WTC11 (cell line): ENCODE data around the gene RNF151. TPM values are rescaled to one million over a fixed set of nuclear protein-coding genes. Genes with fewer than 3 reads are reported as not detected.

Source experiments
- ATAC-seq: fragments of 200-7000 bp; cut with Tn5 transposase; 2 replicates; pipeline ENCODE4 v1.10.0; 2021; ENCODE audit warnings: mild to moderate bottlenecking, moderate library complexity
- CTCF ChIA-PET: fragments of 300-600 bp; sonication (Branson Sonifier 250); formaldehyde crosslinking; loops from one replicate; lab custom pipeline; 2021; ENCODE audit warnings: antibody characterized with exemption; lab: Charles Lee
- POLR2A ChIA-PET: fragments of 350-600 bp; sonication (Branson Sonifier 250); formaldehyde crosslinking; loops from one replicate; lab custom pipeline; 2021; ENCODE audit warnings: antibody characterized with exemption; lab: Charles Lee
- DNase-seq: peaks from one replicate; pipeline ENCODE4 v3.0.0; 2021; ENCODE audit warnings: low spot score
- H3K27ac Mint-ChIP-seq: 2 replicates; pipeline ENCODE4 v1.8.0; 2021; ENCODE audit warnings: mixed read lengths
- H3K27me3 Mint-ChIP-seq: 2 replicates; pipeline ENCODE4 v1.8.0; 2021; ENCODE audit warnings: low read depth, mild to moderate bottlenecking, moderate library complexity, mixed read lengths
- H3K36me3 Mint-ChIP-seq: 2 replicates; pipeline ENCODE4 v1.8.0; 2021; ENCODE audit warnings: mixed read lengths
- H3K4me1 Mint-ChIP-seq: 2 replicates; pipeline ENCODE4 v1.8.0; 2022; ENCODE audit warnings: mixed read lengths
- H3K4me3 Mint-ChIP-seq: 2 replicates; pipeline ENCODE4 v1.8.0; 2021; ENCODE audit warnings: mild to moderate bottlenecking, moderate library complexity, mixed read lengths
- H3K9me3 Mint-ChIP-seq: 2 replicates; pipeline ENCODE4 v1.8.0; 2021; ENCODE audit warnings: mixed read lengths
- AR ChIP-seq: fragments of 250-450 bp; sonication (Bioruptor Pico); IDR thresholded peaks from 2 replicates; pipeline ENCODE4 v1.9.0; 2021; ENCODE audit warnings: mild to moderate bottlenecking
- ATF3 ChIP-seq: sonication (generic); formaldehyde crosslinking; conservative IDR thresholded peaks from 2 replicates; pipeline ENCODE4 v1.8.1; 2022; ENCODE audit warnings: mild to moderate bottlenecking, missing genetic modification reagents
- CREM ChIP-seq: sonication (generic); formaldehyde crosslinking; IDR thresholded peaks from 2 replicates; pipeline ENCODE4 v1.8.1; 2022; ENCODE audit warnings: mild to moderate bottlenecking, missing genetic modification reagents, moderate library complexity
- E2F1 ChIP-seq: sonication (generic); formaldehyde crosslinking; IDR thresholded peaks from 2 replicates; pipeline ENCODE4 v1.8.0; 2022; ENCODE audit warnings: mild to moderate bottlenecking, missing genetic modification reagents
- ELF4 ChIP-seq: sonication (generic); formaldehyde crosslinking; IDR thresholded peaks from 2 replicates; pipeline ENCODE4 v1.8.1; 2022; ENCODE audit warnings: low read depth, mild to moderate bottlenecking, moderate library complexity, missing genetic modification reagents
- EMX1 ChIP-seq: fragments of 250-450 bp; sonication (Bioruptor Pico); IDR thresholded peaks from 2 replicates; pipeline ENCODE4 v1.8.0; 2021; ENCODE audit warnings: mild to moderate bottlenecking
- ESRRA ChIP-seq: sonication (generic); formaldehyde crosslinking; IDR thresholded peaks from 2 replicates; pipeline ENCODE4 v1.8.1; 2022; ENCODE audit warnings: mild to moderate bottlenecking, missing genetic modification reagents, borderline replicate concordance
- FOXP1 ChIP-seq: sonication (generic); formaldehyde crosslinking; IDR thresholded peaks from 2 replicates; pipeline ENCODE4 v1.8.0; 2022; ENCODE audit warnings: missing genetic modification reagents, mild to moderate bottlenecking, moderate library complexity, borderline replicate concordance
- GABPB1 ChIP-seq: sonication (generic); formaldehyde crosslinking; IDR thresholded peaks from 2 replicates; pipeline ENCODE4 v1.8.1; 2023; ENCODE audit warnings: mild to moderate bottlenecking, missing genetic modification reagents
- GRHL2 ChIP-seq: fragments of 250-450 bp; sonication (Bioruptor Pico); IDR thresholded peaks from 2 replicates; pipeline ENCODE4 v1.8.0; 2022; ENCODE audit warnings: mild to moderate bottlenecking, moderate library complexity; ENCODE audit not compliant: insufficient replicate concordance, severe bottlenecking
- HMGA2 ChIP-seq: fragments of 250-450 bp; sonication (Bioruptor Pico); IDR thresholded peaks from 2 replicates; pipeline ENCODE4 v1.4.0; 2021; ENCODE audit warnings: mild to moderate bottlenecking, moderate library complexity
- JUN ChIP-seq: sonication (generic); formaldehyde crosslinking; IDR thresholded peaks from 2 replicates; pipeline ENCODE4 v1.8.0; 2023; ENCODE audit warnings: mild to moderate bottlenecking, missing genetic modification reagents
- KAT7 ChIP-seq: sonication (generic); formaldehyde crosslinking; IDR thresholded peaks from 2 replicates; pipeline ENCODE4 v1.8.1; 2023; ENCODE audit warnings: missing genetic modification reagents, mild to moderate bottlenecking, borderline replicate concordance
- MAX ChIP-seq: sonication (generic); formaldehyde crosslinking; IDR thresholded peaks from 2 replicates; pipeline ENCODE4 v1.8.0; 2022; ENCODE audit warnings: mild to moderate bottlenecking, missing genetic modification reagents
- MXD4 ChIP-seq: fragments of 250-450 bp; sonication (Bioruptor Pico); IDR thresholded peaks from 2 replicates; pipeline ENCODE4 v1.8.0; 2021; ENCODE audit warnings: mild to moderate bottlenecking, moderate library complexity, borderline replicate concordance
- NR1H2 ChIP-seq: sonication (generic); formaldehyde crosslinking; IDR thresholded peaks from 2 replicates; pipeline ENCODE4 v1.9.0; 2021; ENCODE audit warnings: mild to moderate bottlenecking, moderate library complexity, missing genetic modification reagents
- NR2C2 ChIP-seq: sonication (generic); formaldehyde crosslinking; IDR thresholded peaks from 2 replicates; pipeline ENCODE4 v1.8.0; 2022; ENCODE audit warnings: mild to moderate bottlenecking, missing genetic modification reagents
- OVOL2 ChIP-seq: fragments of 250-450 bp; sonication (Bioruptor Pico); IDR thresholded peaks from 2 replicates; pipeline ENCODE4 v1.9.0; 2021; ENCODE audit warnings: mild to moderate bottlenecking, borderline replicate concordance
- PRRX2 ChIP-seq: fragments of 250-450 bp; sonication (Bioruptor Pico); IDR thresholded peaks from 2 replicates; pipeline ENCODE4 v1.8.0; 2021; ENCODE audit warnings: mild to moderate bottlenecking
- RORB ChIP-seq: fragments of 250-450 bp; sonication (Bioruptor Pico); IDR thresholded peaks from 2 replicates; pipeline ENCODE4 v1.9.0; 2021; ENCODE audit warnings: mild to moderate bottlenecking
- SP1 ChIP-seq: sonication (generic); formaldehyde crosslinking; conservative IDR thresholded peaks from 2 replicates; pipeline ENCODE4 v1.8.1; 2022; ENCODE audit warnings: missing genetic modification reagents
- TCF7 ChIP-seq: sonication (generic); formaldehyde crosslinking; IDR thresholded peaks from 2 replicates; pipeline ENCODE4 v1.8.0; 2022; ENCODE audit warnings: mild to moderate bottlenecking, low read depth, missing genetic modification reagents, moderate library complexity
- TEAD1 ChIP-seq: sonication (generic); formaldehyde crosslinking; IDR thresholded peaks from 2 replicates; pipeline ENCODE4 v1.8.0; 2022; ENCODE audit warnings: mild to moderate bottlenecking, missing genetic modification reagents
- ZBTB43 ChIP-seq: sonication (generic); formaldehyde crosslinking; IDR thresholded peaks from 2 replicates; pipeline ENCODE4 v1.8.1; 2023; ENCODE audit warnings: mild to moderate bottlenecking, missing genetic modification reagents
- ZNF121 ChIP-seq: sonication (generic); formaldehyde crosslinking; IDR thresholded peaks from 2 replicates; pipeline ENCODE4 v1.8.0; 2023; ENCODE audit warnings: missing genetic modification reagents
- ZNF396 ChIP-seq: fragments of 250-450 bp; sonication (Bioruptor Pico); IDR thresholded peaks from 2 replicates; pipeline ENCODE4 v1.8.0; 2021; ENCODE audit warnings: mild to moderate bottlenecking, moderate library complexity, borderline replicate concordance
- ZNF416 ChIP-seq: fragments of 250-450 bp; sonication (Bioruptor Pico); IDR thresholded peaks from 2 replicates; pipeline ENCODE4 v1.9.0; 2021; ENCODE audit warnings: mild to moderate bottlenecking, inconsistent platforms
- ZNF423 ChIP-seq: fragments of 250-450 bp; sonication (Bioruptor Pico); IDR thresholded peaks from 2 replicates; pipeline ENCODE4 v2.1.2; 2022; ENCODE audit warnings: mild to moderate bottlenecking, moderate library complexity
- ZSCAN18 ChIP-seq: fragments of 250-450 bp; sonication (Bioruptor Pico); IDR thresholded peaks from 2 replicates; pipeline ENCODE4 v2.1.2; 2022; ENCODE audit warnings: mild to moderate bottlenecking, moderate library complexity
- total RNA-seq: library from RNA; stranded (reverse); gene quantifications from 3 replicates; pipeline ENCODE4 v1.2.3, GENCODE V29; 2021

Gene RNF151
- total RNA-seq, 1 experiment from 2014 or later = 0.31 TPM

- no peak overlapping the region for H3K27ac Mint-ChIP-seq
- peaks cover 36% of the 10 kb centered on the region for H3K27me3 Mint-ChIP-seq
- no peak for TF ChIP-seq AR
- ChIA-PET CTCF (interaction anchor here (1.9 to 2.1 kb wide), 2 partner anchors 17 to 153 kb away, joined by 6 to 9 read pairs; no protein-coding TSS in a partner anchor), POLR2A (interaction anchor here (0.8 kb wide), 1 partner anchor 22 kb away, joined by 3 read pairs; the partner anchor contains the start of gene RPS2)
- H3K9me3 Mint-ChIP-seq = no peaks in the 10 kb centered on the region
- peaks cover 28% of the 10 kb centered on the region for H3K4me1 Mint-ChIP-seq
- ATAC-seq = no peak
- H3K36me3 Mint-ChIP-seq = peaks cover 5% of the 10 kb centered on the region; the same call in 1 of the 2 replicates
- H3K4me3 Mint-ChIP-seq = no peak overlapping the region
- DNase-seq = no peak
Measured at GRCh38 chr16:1987198-1987597, 20.5 kb downstream of the RNF151 start.

- H3K27me3 Mint-ChIP-seq = peaks cover 24% of the 10 kb centered on the region
- DNase-seq (peak; percentile 54), ATAC-seq (no peak; the same call in none of the 2 replicates)
- CTCF ChIA-PET = interaction anchor here (1.1 to 6.4 kb wide), 2 partner anchors 14 to 60 kb away, joined by 3 to 59 read pairs; no protein-coding TSS in a partner anchor
- POLR2A ChIA-PET = no interaction called here
- peak within 1 kb of the TSS; percentile 76 for H3K4me3 Mint-ChIP-seq
- no peak within 1 kb of the TSS for H3K27ac Mint-ChIP-seq
- H3K9me3 Mint-ChIP-seq = no peaks in the 10 kb centered on the region
- peaks cover 25% of the 10 kb centered on the region for H3K4me1 Mint-ChIP-seq
- H3K36me3 Mint-ChIP-seq = peaks cover 5% of the 10 kb centered on the region; the same call in 1 of the 2 replicates
- TF ChIP-seq FOXP1 (CRISPR knock-in tag) (no peak), EMX1 (no peak), ATF3 (CRISPR knock-in tag) (no peak), E2F1 (CRISPR knock-in tag) (no peak), HMGA2 (CRISPR knock-in tag) (no peak), SP1 (CRISPR knock-in tag) (no peak), ELF4 (CRISPR knock-in tag) (no peak), MXD4 (CRISPR knock-in tag) (no peak), ZBTB43 (CRISPR knock-in tag) (no peak), ESRRA (CRISPR knock-in tag) (no peak), GABPB1 (CRISPR knock-in tag) (no peak), MAX (CRISPR knock-in tag) (no peak; the same call in 1 of the 2 replicates), TCF7 (CRISPR knock-in tag) (no peak), TEAD1 (no peak), ZNF121 (CRISPR knock-in tag) (no peak), NR1H2 (CRISPR knock-in tag) (no peak), PRRX2 (CRISPR knock-in tag) (no peak), ZNF396 (CRISPR knock-in tag) (no peak), CREM (CRISPR knock-in tag) (no peak), ZNF423 (peak; percentile 20; the same call in 1 of the 2 replicates), JUN (CRISPR knock-in tag) (no peak), RORB (CRISPR knock-in tag) (no peak), ZNF416 (0 out of 2 replicates have a peak, but pooled peaks have one; percentile 52), KAT7 (CRISPR knock-in tag) (no peak), ZSCAN18 (CRISPR knock-in tag) (0 out of 2 replicates have a peak, but pooled peaks have one; percentile 17), NR2C2 (CRISPR knock-in tag) (no peak), GRHL2 (no peak), OVOL2 (CRISPR knock-in tag) (no peak)
Measured at GRCh38 chr16:1989209-1990100, 22.8 kb downstream of the RNF151 start, which contains the start of gene SYNGR3. SYNGR3 (plus strand) TSS chr16:1989970; CDS start chr16:1990103, 133 bp downstream.
